ENCODE measurements around the gene DDX60.

- TF ChIP-seq CTCF (IDR thresholded peaks at IDR 0.05; ENCODE audit: poor library complexity), result no peak
- no peak for TF ChIP-seq EZH2 (IDR thresholded peaks at IDR 0.05; ENCODE audit: borderline replicate concordance)
- TF ChIP-seq EZH2phosphoT487 (IDR thresholded peaks at IDR 0.05; ENCODE audit: low read depth, severe bottlenecking, unreplicated experiment), result no peak
These were observed 97.3 kb downstream of the DDX60 start for GRCh38 chr4:168221301-168221700.

Data from hepatocyte (in vitro differentiated cells).